Loucy (cell line): ENCODE results near the gene GADL1.
A peak's percentile ranks its signal among the peaks of the same experiment; 100 is the strongest.

Experiments
- H2AFZ ChIP-seq: fragments of 200-600 bp; sonication (generic); 2 replicates; pipeline ENCODE4 v1.6.0; 2016; ENCODE audit warnings: antibody characterized with exemption, mild to moderate bottlenecking, low read length, moderate library complexity
- H3F3A ChIP-seq: fragments of 200-600 bp; 2 replicates; pipeline ENCODE4 v1.6.0; 2016; ENCODE audit warnings: antibody characterized with exemption, low read depth, mild to moderate bottlenecking
- H3K27me3 ChIP-seq: fragments of 200-600 bp; sonication (generic); 2 replicates; pipeline ENCODE4 v1.6.1; 2014; ENCODE audit warnings: low read length, mild to moderate bottlenecking; ENCODE audit not compliant: insufficient read depth, poor library complexity, severe bottlenecking
- H3K36me3 ChIP-seq: fragments of 200-600 bp; sonication (generic); 2 replicates; pipeline ENCODE4 v1.6.1; 2016; ENCODE audit warnings: low read length; ENCODE audit not compliant: insufficient read depth
- H3K4me1 ChIP-seq: fragments of 200-600 bp; sonication (generic); 2 replicates; pipeline ENCODE4 v1.5.1; 2014; ENCODE audit warnings: low read length, mild to moderate bottlenecking; ENCODE audit not compliant: insufficient read depth, poor library complexity, severe bottlenecking
- H3K4me2 ChIP-seq: fragments of 200-600 bp; sonication (generic); 2 replicates; pipeline ENCODE4 v1.6.0; 2014; ENCODE audit warnings: antibody characterized with exemption, low read length, low read depth, mild to moderate bottlenecking; ENCODE audit not compliant: poor library complexity, severe bottlenecking
- H3K4me3 ChIP-seq: fragments of 200-600 bp; sonication (generic); 2 replicates; pipeline ENCODE4 v1.5.1; 2014; ENCODE audit warnings: low read length, mild to moderate bottlenecking, mixed read lengths; ENCODE audit not compliant: poor library complexity, severe bottlenecking
- H3K79me2 ChIP-seq: fragments of 200-600 bp; sonication (generic); 2 replicates; pipeline ENCODE4 v1.6.1; 2014; ENCODE audit warnings: low read length; ENCODE audit not compliant: insufficient read depth
- H3K9ac ChIP-seq: fragments of 200-600 bp; sonication (generic); 2 replicates; pipeline ENCODE4 v1.6.0; 2014; ENCODE audit warnings: mild to moderate bottlenecking, low read depth, low read length, moderate library complexity; ENCODE audit not compliant: poor library complexity, severe bottlenecking
- H3K9me2 ChIP-seq: fragments of 200-600 bp; sonication (generic); replicated peaks from 2 replicates; pipeline ENCODE4 v1.6.1; 2016; ENCODE audit warnings: low read depth, low read length, mixed read lengths
- H3K9me3 ChIP-seq: fragments of 200-600 bp; sonication (generic); 2 replicates; pipeline ENCODE4 v1.6.1; 2014; ENCODE audit warnings: mild to moderate bottlenecking, antibody characterized with exemption, low read length, low read depth; ENCODE audit not compliant: insufficient read depth
- H4K20me1 ChIP-seq: fragments of 200-600 bp; sonication (generic); 2 replicates; pipeline ENCODE4 v1.6.0; 2014; ENCODE audit warnings: antibody characterized with exemption, low read length, mild to moderate bottlenecking; ENCODE audit not compliant: insufficient read depth, poor library complexity, severe bottlenecking
- CTCF ChIP-seq: fragments of 200-600 bp; sonication (generic); conservative IDR thresholded peaks from 2 replicates; pipeline ENCODE4 v1.5.1; 2014; ENCODE audit warnings: mild to moderate bottlenecking, antibody characterized with exemption, low read length
- EZH2phosphoT487 ChIP-seq: fragments of 200-600 bp; IDR thresholded peaks from 2 replicates; pipeline ENCODE4 v1.6.1; 2018; ENCODE audit warnings: antibody characterized with exemption, mild to moderate bottlenecking, moderate library complexity, borderline replicate concordance

Gene GADL1

GRCh38 chr3:30711867-30712266 lies 182.6 kb downstream of the GADL1 start:
- Histone ChIP-seq H3K79me2 (no peaks in the 10 kb centered on the region), H3K9ac (no peak overlapping the region), H2AFZ (peak overlapping the region; percentile 24; the same call in 1 of the 2 replicates), H3K4me1 (peaks cover 11% of the 10 kb centered on the region), H3K9me3 (no peaks in the 10 kb centered on the region), H3K27me3 (no peaks in the 10 kb centered on the region), H3K4me3 (no peak overlapping the region), H3K36me3 (no peaks in the 10 kb centered on the region), H3K4me2 (no peak overlapping the region), H4K20me1 (no peaks in the 10 kb centered on the region), H3K9me2 (no peaks in the 10 kb centered on the region), H3F3A (no peaks in the 10 kb centered on the region)
- TF ChIP-seq CTCF (no peak), EZH2phosphoT487 (no peak)

GRCh38 chr3:30711151-30711550 lies 183.3 kb downstream of the GADL1 start:
- Histone ChIP-seq H3K79me2 (no peaks in the 10 kb centered on the region), H2AFZ (peak overlapping the region; percentile 47), H4K20me1 (no peaks in the 10 kb centered on the region), H3K4me2 (no peak overlapping the region), H3K27me3 (no peaks in the 10 kb centered on the region), H3K4me3 (no peak overlapping the region), H3K36me3 (no peaks in the 10 kb centered on the region), H3K9ac (no peak overlapping the region), H3K9me2 (no peaks in the 10 kb centered on the region), H3K9me3 (no peaks in the 10 kb centered on the region), H3F3A (no peaks in the 10 kb centered on the region), H3K4me1 (peaks cover 11% of the 10 kb centered on the region)
- no peak for TF ChIP-seq EZH2phosphoT487
- no peak for TF ChIP-seq CTCF

GRCh38 chr3:30710017-30710416 lies 184.4 kb downstream of the GADL1 start:
- no peaks in the 10 kb centered on the region for H3K27me3 ChIP-seq
- H3K9me3 ChIP-seq, result no peaks in the 10 kb centered on the region
- no peak overlapping the region for H3K4me2 ChIP-seq
- no peaks in the 10 kb centered on the region for H3F3A ChIP-seq
- no peak for TF ChIP-seq CTCF
- TF ChIP-seq EZH2phosphoT487, result no peak
- H3K9me2 ChIP-seq, result no peaks in the 10 kb centered on the region
- H2AFZ ChIP-seq, result no peak overlapping the region
- no peaks in the 10 kb centered on the region for H3K36me3 ChIP-seq
- no peaks in the 10 kb centered on the region for H4K20me1 ChIP-seq
- H3K9ac ChIP-seq, result no peak overlapping the region
- peaks cover 11% of the 10 kb centered on the region for H3K4me1 ChIP-seq
- H3K79me2 ChIP-seq, result no peaks in the 10 kb centered on the region
- no peak overlapping the region for H3K4me3 ChIP-seq
